Caco-2 (cell line): ENCODE measurements around the gene CACNB1. TPM values are rescaled to one million over a fixed set of nuclear protein-coding genes. Genes with fewer than 3 reads are reported as not detected.

Experiments used
- BruUV-seq: library from RNA; stranded (reverse); fragments of 400-500 nt; replicated peaks from 2 replicates; lab custom pipeline; 2021; lab: Mats Ljungman, UMichigan
- CTCF ChIA-PET: fragments of 300-600 bp; sonication (Branson Sonifier 250); formaldehyde crosslinking; loops from one replicate; lab custom pipeline; 2022; ENCODE audit warnings: antibody characterized with exemption; lab: Charles Lee
- POLR2A ChIA-PET: fragments of 300-600 bp; sonication (Branson Sonifier 250); formaldehyde crosslinking; loops from one replicate; lab custom pipeline; 2022; ENCODE audit warnings: antibody characterized with exemption; lab: Charles Lee
- DNase-seq, 2 experiments: peaks; one replicate each; pipeline versions ENCODE4 v3.0.0 to v3.0.0-alpha.2; 2020 to 2022
- H3K27me3 ChIP-seq: replicated peaks from 2 replicates; pipeline ENCODE4 v1.6.0; 2011; ENCODE audit warnings: low read length; ENCODE audit not compliant: control insufficient read depth, insufficient read depth
- H3K36me3 ChIP-seq: 2 replicates; pipeline ENCODE4 v1.5.1; 2011; ENCODE audit warnings: low read length; ENCODE audit not compliant: control insufficient read depth, insufficient read depth
- H3K4me1 ChIP-seq: fragments of 250-450 bp; sonication (Bioruptor Pico); 2 replicates; pipeline ENCODE4 v1.5.1; 2020; ENCODE audit warnings: mild to moderate bottlenecking
- H3K4me3 ChIP-seq: 2 replicates; pipeline ENCODE4 v1.5.1; 2011; ENCODE audit warnings: low read depth, mild to moderate bottlenecking, control low read depth, low read length
- H3K9me3 ChIP-seq: fragments of 250-450 bp; sonication (Bioruptor Pico); 2 replicates; pipeline ENCODE4 v1.5.1; 2020; ENCODE audit warnings: mild to moderate bottlenecking, moderate library complexity
- H3K27ac Mint-ChIP-seq: one replicate; pipeline ENCODE4 v1.8.0; 2022; ENCODE audit warnings: mixed read lengths; ENCODE audit not compliant: unreplicated experiment
- H3K27me3 Mint-ChIP-seq: one replicate; pipeline ENCODE4 v1.8.0; 2022; ENCODE audit warnings: mixed read lengths; ENCODE audit not compliant: insufficient read depth, unreplicated experiment
- H3K36me3 Mint-ChIP-seq: one replicate; pipeline ENCODE4 v1.8.0; 2022; ENCODE audit warnings: mild to moderate bottlenecking, mixed read lengths; ENCODE audit not compliant: insufficient read depth, unreplicated experiment
- H3K4me1 Mint-ChIP-seq: one replicate; pipeline ENCODE4 v1.8.0; 2022; ENCODE audit warnings: low read depth, mixed read lengths; ENCODE audit not compliant: unreplicated experiment
- H3K4me3 Mint-ChIP-seq: one replicate; pipeline ENCODE4 v1.8.0; 2022; ENCODE audit warnings: mild to moderate bottlenecking, moderate library complexity, mixed read lengths; ENCODE audit not compliant: unreplicated experiment
- H3K9me3 Mint-ChIP-seq: one replicate; pipeline ENCODE4 v1.8.0; 2022; ENCODE audit warnings: mixed read lengths; ENCODE audit not compliant: unreplicated experiment
- CTCF ChIP-seq, 2 experiments: fragments of 200-600 bp in 1 of 2; IDR thresholded peaks; 1 replicate in 1 of 2; 2 replicates in 1 of 2; pipeline versions ENCODE4 v1.5.1 to v1.8.0; 2011 to 2022; ENCODE audit warnings: antibody characterized with exemption in 1 of 2, control low read depth in 1 of 2, inconsistent platforms in 1 of 2, low read depth in 1 of 2, low read length in 1 of 2, mild to moderate bottlenecking in 1 of 2, moderate library complexity in 1 of 2; ENCODE audit not compliant: insufficient read depth in 1 of 2, severe bottlenecking in 1 of 2, unreplicated experiment in 1 of 2
- intact Hi-C: fragments of 100-400 bp; cut with micrococcal nuclease; formaldehyde crosslinking; loops from one replicate; pipeline ENCODE4 v1.10.0; 2022; ENCODE audit not compliant: unreplicated experiment
- total RNA-seq: library from RNA; stranded (reverse); gene quantifications from 2 replicates; pipeline ENCODE4 v1.2.3, GENCODE V29; 2022

Gene CACNB1
- total RNA-seq, 1 experiment from 2014 or later, result 7.0 TPM

GRCh38 chr17:39237586-39237985 lies 40.1 kb upstream of the CACNB1 start:
- Histone ChIP-seq H3K4me1 (no peaks in the 10 kb centered on the region), H3K9me3 (no peaks in the 10 kb centered on the region), H3K4me3 (no peak overlapping the region), H3K27me3 (no peaks in the 10 kb centered on the region), H3K36me3 (no peaks in the 10 kb centered on the region)
- Mint-ChIP-seq H3K27ac (no peak overlapping the region), H3K27me3 (no peaks in the 10 kb centered on the region), H3K4me1 (no peaks in the 10 kb centered on the region), H3K36me3 (no peaks in the 10 kb centered on the region), H3K4me3 (no peak overlapping the region), H3K9me3 (no peaks in the 10 kb centered on the region)
- DNase-seq, result no peak
- intact Hi-C loops, result no loop called here
- no TSS peak for BruUV-seq
- POLR2A ChIA-PET, result no interaction called here
- no peak for TF ChIP-seq CTCF (IDR thresholded peaks at IDR 0.05; ENCODE audit: insufficient read depth in 1 of 2, low read depth in 1 of 2, low read length in 1 of 2, severe bottlenecking in 1 of 2, unreplicated experiment in 1 of 2)
- CTCF ChIA-PET, result interaction anchor here (1.0 to 1.3 kb wide), 6 partner anchors 12 to 73 kb away, joined by 3 to 8 read pairs (median 4); partner anchors contain the start of gene STAC2

GRCh38 chr17:39236981-39237441 lies 39.5 kb upstream of the CACNB1 start:
- POLR2A ChIA-PET, result no interaction called here
- Mint-ChIP-seq H3K4me1 (no peaks in the 10 kb centered on the region), H3K27me3 (peaks cover 3% of the 10 kb centered on the region), H3K36me3 (no peaks in the 10 kb centered on the region), H3K27ac (no peak overlapping the region), H3K9me3 (no peaks in the 10 kb centered on the region), H3K4me3 (no peak overlapping the region)
- CTCF ChIA-PET, result interaction anchor here (0.9 to 3.9 kb wide), 6 partner anchors 7 to 84 kb away, joined by 3 to 27 read pairs (median 4); partner anchors contain the start of gene STAC2
- no peaks in the 10 kb centered on the region for H3K27me3 ChIP-seq
- H3K9me3 ChIP-seq, result no peaks in the 10 kb centered on the region
- no peak overlapping the region for H3K4me3 ChIP-seq
- intact Hi-C loops, result no loop called here
- BruUV-seq, result no TSS peak
- no peak for TF ChIP-seq CTCF (IDR thresholded peaks at IDR 0.05; ENCODE audit: insufficient read depth in 1 of 2, low read depth in 1 of 2, low read length in 1 of 2, severe bottlenecking in 1 of 2, unreplicated experiment in 1 of 2)
- no peak for DNase-seq
- H3K36me3 ChIP-seq, result no peaks in the 10 kb centered on the region
- no peaks in the 10 kb centered on the region for H3K4me1 ChIP-seq

GRCh38 chr17:39236450-39236927 lies 39.0 kb upstream of the CACNB1 start:
- CTCF ChIA-PET, result interaction anchor here (0.6 to 3.9 kb wide), 12 partner anchors 8 to 308 kb away, joined by 3 to 27 read pairs (median 5); partner anchors contain the start of genes RPL19 and STAC2
- H3K27me3 Mint-ChIP-seq, result peaks cover 3% of the 10 kb centered on the region
- no peak overlapping the region for H3K27ac Mint-ChIP-seq
- no peaks in the 10 kb centered on the region for H3K27me3 ChIP-seq
- H3K36me3 ChIP-seq, result no peaks in the 10 kb centered on the region
- H3K4me3 Mint-ChIP-seq, result no peak overlapping the region
- DNase-seq, result no peak
- no peaks in the 10 kb centered on the region for H3K4me1 Mint-ChIP-seq
- H3K4me1 ChIP-seq, result no peaks in the 10 kb centered on the region
- no peak for TF ChIP-seq CTCF (IDR thresholded peaks at IDR 0.05; ENCODE audit: insufficient read depth in 1 of 2, low read depth in 1 of 2, low read length in 1 of 2, severe bottlenecking in 1 of 2, unreplicated experiment in 1 of 2)
- H3K9me3 Mint-ChIP-seq, result no peaks in the 10 kb centered on the region
- no peaks in the 10 kb centered on the region for H3K36me3 Mint-ChIP-seq
- no peaks in the 10 kb centered on the region for H3K9me3 ChIP-seq
- intact Hi-C loops, result no loop called here
- BruUV-seq, result no TSS peak
- H3K4me3 ChIP-seq, result no peak overlapping the region
- POLR2A ChIA-PET, result no interaction called here
